ENCODE data around the gene GORAB. TPM values are rescaled to one million over a fixed set of nuclear protein-coding genes. Genes with fewer than 3 reads are reported as not detected.

GORAB gene
- total and polyA plus RNA-seq, 2 of the 13 experiments (the other 11 are each of a cell fraction or from before 2014, with no cell fraction given) = 6.6 to 9.2 TPM

- CTCF ChIA-PET (ENCODE audit: low intra/inter-chr PET ratio, low total read pairs) = no interaction called here
- no peaks in the 10 kb centered on the region for H3K4me1 ChIP-seq (ENCODE audit: insufficient read depth, low read length)
- DNase-seq (ENCODE audit: low spot score) = no peak
- WGBS (ENCODE audit: low lambda C conversion rate) = 4% methylated on average over 1 of the region's 1 CpG
- intact Hi-C loops (cut with micrococcal nuclease; ENCODE audit: unreplicated experiment) (no loop called here), in situ Hi-C loops (cut with HindIII; ENCODE audit: extremely low pct_ligation_motif_present, low pct_unique_long_range_greater_than_20kb) (no loop called here)
- no peak overlapping the region for H3K4me2 ChIP-seq (ENCODE audit: low read depth, low read length)
- no peak overlapping the region for H3K9ac ChIP-seq (ENCODE audit: insufficient read depth, low read depth, low read length)
- no peak overlapping the region for H2AFZ ChIP-seq (ENCODE audit: low read length)
- H4K20me1 ChIP-seq (ENCODE audit: insufficient read depth, low read length) = no peaks in the 10 kb centered on the region
- no TSS peak for BruUV-seq (replicated peaks)
- no peak overlapping the region for H3K4me3 ChIP-seq (replicated peaks in 1 of 3; ENCODE audit: insufficient read depth in 1 of 3, low read depth in 2 of 3, low read length in 3 of 3)
- H3K36me3 ChIP-seq (replicated peaks in 1 of 2; ENCODE audit: control insufficient read depth in 1 of 2, insufficient read depth in 2 of 2, low read length in 2 of 2) = no peaks in the 10 kb centered on the region
- no peaks in the 10 kb centered on the region for H3K9me3 ChIP-seq (ENCODE audit: low read length)
- no peak overlapping the region for H3K27ac ChIP-seq (ENCODE audit: extremely low read length, insufficient read depth, low read length)
- H3K79me2 ChIP-seq (ENCODE audit: insufficient read depth, low read length) = no peaks in the 10 kb centered on the region
- no peaks in the 10 kb centered on the region for H3K27me3 ChIP-seq (ENCODE audit: control insufficient read depth in 1 of 2, insufficient read depth in 2 of 2, low read length in 2 of 2)
- peak; percentile 66 for ATAC-seq
- no peak for FAIRE-seq
- TF ChIP-seq MXD3 (CRISPR knock-in tag; IDR thresholded peaks at IDR 0.05) = no peak
- no peak for TF ChIP-seq KDM2A (CRISPR knock-in tag; IDR thresholded peaks at IDR 0.05; ENCODE audit: borderline replicate concordance, low read depth)
- no peak for TF ChIP-seq ZNF280D (CRISPR knock-in tag; IDR thresholded peaks at IDR 0.05)
- no peak for TF ChIP-seq FLYWCH1 (CRISPR knock-in tag; IDR thresholded peaks at IDR 0.05)
- no peak for TF ChIP-seq ZNF264 (CRISPR knock-in tag; IDR thresholded peaks at IDR 0.05)
- TF ChIP-seq ZNF781 (CRISPR knock-in tag; IDR thresholded peaks at IDR 0.05; ENCODE audit: borderline replicate concordance, not compliant biosample characterization) = no peak
- no peak for TF ChIP-seq GATAD1 (CRISPR knock-in tag; IDR thresholded peaks at IDR 0.05)
- no peak for TF ChIP-seq SIN3B (IDR thresholded peaks at IDR 0.05; ENCODE audit: low read length)
- no peak for TF ChIP-seq SKIL (CRISPR knock-in tag; IDR thresholded peaks at IDR 0.05; ENCODE audit: borderline replicate concordance)
- TF ChIP-seq PRPF4 (IDR thresholded peaks at IDR 0.05; ENCODE audit: low read depth, low read length, poor library complexity, severe bottlenecking) = no peak
- TF ChIP-seq ZBTB44 (CRISPR knock-in tag; IDR thresholded peaks at IDR 0.05) = no peak
- no peak for TF ChIP-seq SIX1 (CRISPR knock-in tag; IDR thresholded peaks at IDR 0.05; ENCODE audit: borderline replicate concordance)
- TF ChIP-seq RORA (CRISPR knock-in tag; IDR thresholded peaks at IDR 0.05) = no peak
- no peak for TF ChIP-seq ZBTB39 (CRISPR knock-in tag; IDR thresholded peaks at IDR 0.05)
- POLR2A ChIA-PET = no interaction called here
Measured at GRCh38 chr1:170513138-170513537, 18.8 kb upstream of the GORAB start.

All from HepG2 (cell line).